Liver (tissue), 9 donors: Measurements from ENCODE around the gene PITHD1. TPM values are rescaled to one million over a fixed set of nuclear protein-coding genes. Genes with fewer than 3 reads are reported as not detected.

Source experiments
- DNase-seq: peaks from one replicate; pipeline ENCODE4 v3.0.0-alpha.2; 2017; ENCODE audit warnings: low spot score
- H3K27ac ChIP-seq, 2 donors: one replicate each; pipeline ENCODE4 v1.7.0; 2013; ENCODE audit warnings: inconsistent platforms in 2 of 2, low read length in 2 of 2, control low read depth in 1 of 2, low read depth in 1 of 2, mild to moderate bottlenecking in 1 of 2
- H3K27me3 ChIP-seq, 4 donors: one replicate each; pipeline versions ENCODE4 v1.6.1 to v1.7.0; 2013; ENCODE audit warnings: low read length in 3 of 4, inconsistent platforms in 1 of 4, mild to moderate bottlenecking in 1 of 4, moderate library complexity in 1 of 4; ENCODE audit not compliant: control insufficient read depth in 4 of 4, insufficient read depth in 4 of 4
- H3K36me3 ChIP-seq, 4 donors: one replicate each; pipeline versions ENCODE4 v1.6.1 to v1.7.0; 2013; ENCODE audit warnings: low read length in 3 of 4, mild to moderate bottlenecking in 3 of 4, low read depth in 1 of 4, moderate library complexity in 1 of 4; ENCODE audit not compliant: control insufficient read depth in 4 of 4, insufficient read depth in 3 of 4
- H3K4me1 ChIP-seq, 4 donors: one replicate each; pipeline versions ENCODE4 v1.6.1 to v1.7.0; 2013; ENCODE audit warnings: low read length in 3 of 4, mild to moderate bottlenecking in 3 of 4, moderate library complexity in 1 of 4; ENCODE audit not compliant: control insufficient read depth in 4 of 4, insufficient read depth in 4 of 4
- H3K4me3 ChIP-seq, 3 donors: one replicate each; pipeline versions ENCODE4 v1.6.1 to v1.7.0; 2013; ENCODE audit warnings: low read length in 3 of 3, control low read depth in 1 of 3, low read depth in 1 of 3, mild to moderate bottlenecking in 1 of 3
- H3K9ac ChIP-seq, 2 donors: one replicate each; pipeline ENCODE4 v1.7.0; 2013; ENCODE audit warnings: low read length in 2 of 2, mild to moderate bottlenecking in 2 of 2, moderate library complexity in 2 of 2, control low read depth in 1 of 2, low read depth in 1 of 2
- H3K9me3 ChIP-seq, 4 donors: one replicate each; pipeline versions ENCODE4 v1.6.1 to v1.7.0; 2013; ENCODE audit warnings: low read length in 3 of 4; ENCODE audit not compliant: control insufficient read depth in 4 of 4
- ATF3 ChIP-seq: IDR thresholded peaks from 2 replicates; pipeline ENCODE4 v1.6.1; 2016; ENCODE audit warnings: antibody characterized with exemption
- CTCF ChIP-seq: fragments of 150-350 bp; IDR thresholded peaks from 2 replicates; pipeline ENCODE4 v1.5.1; 2017; ENCODE audit warnings: improper control_type of control experiment, low read depth, low read length; ENCODE audit not compliant: missing input control
- FOXA1 ChIP-seq: IDR thresholded peaks from 2 replicates; pipeline ENCODE4 v1.6.1; 2016; ENCODE audit warnings: antibody characterized with exemption
- GABPA ChIP-seq, 2 donors: IDR thresholded peaks in 1 of 2; conservative IDR thresholded peaks in 1 of 2; 2 replicates each; pipeline ENCODE4 v1.6.1; 2016; ENCODE audit warnings: antibody characterized with exemption in 2 of 2, mild to moderate bottlenecking in 1 of 2, moderate library complexity in 1 of 2
- HNF4A ChIP-seq, 2 donors: conservative IDR thresholded peaks; 2 replicates each; pipeline ENCODE4 v1.6.1; 2016; ENCODE audit warnings: antibody characterized with exemption in 2 of 2, mild to moderate bottlenecking in 2 of 2
- JUND ChIP-seq, 2 donors: IDR thresholded peaks; 2 replicates each; pipeline ENCODE4 v1.6.1; 2016; ENCODE audit warnings: antibody characterized with exemption in 2 of 2
- RAD21 ChIP-seq, 2 donors: IDR thresholded peaks; 2 replicates each; pipeline ENCODE4 v1.6.1; 2016; ENCODE audit warnings: antibody characterized with exemption in 2 of 2, mild to moderate bottlenecking in 2 of 2
- REST ChIP-seq: IDR thresholded peaks from 2 replicates; pipeline ENCODE4 v1.6.1; 2016; ENCODE audit warnings: antibody characterized with exemption, mild to moderate bottlenecking
- RXRA ChIP-seq, 2 donors: IDR thresholded peaks; 2 replicates each; pipeline ENCODE4 v1.6.1; 2017 to 2018; ENCODE audit warnings: antibody characterized with exemption in 2 of 2, mild to moderate bottlenecking in 1 of 2
- TAF1 ChIP-seq: conservative IDR thresholded peaks from 2 replicates; pipeline ENCODE4 v1.6.1; 2016; ENCODE audit warnings: antibody characterized with exemption, mild to moderate bottlenecking
- YY1 ChIP-seq: IDR thresholded peaks from 2 replicates; pipeline ENCODE4 v1.6.1; 2016; ENCODE audit warnings: antibody characterized with exemption, mild to moderate bottlenecking
- WGBS: extraction: QIAGEN DNeasy Blood & Tissue Kit; methylation state at CpG from one replicate; pipeline ENCODE4 v1.1.7; 2013; 5-methylcytosine and 5-hydroxymethylcytosine counted together
- polyA plus RNA-seq, 2 donors: library from polyadenylated mRNA; stranded (reverse) in 1 of 2; unstranded in 1 of 2; fragments of 200-250 nt in 1 of 2; fragments of >200 nt in 1 of 2; fragmentation: Nextera tagmentation in 1 of 2; extraction: Ambion mirVana in 1 of 2; gene quantifications; one replicate each; pipeline versions ENCODE4 v1.2.1 to v1.2.3, GENCODE V29; 2013 to 2015
- total RNA-seq, 2 donors: library from RNA; depleted of rRNA; stranded (reverse); fragments of >200 nt; gene quantifications; one replicate each; pipeline ENCODE4 v1.2.3, GENCODE V29; 2014
- donor health status: healthy.
- donor health status: healthy.
- donor health status: healthy.
- donor health status: healthy.
- donor health status: healthy.

The PITHD1 gene
- total and polyA plus RNA-seq, 4 donors: 17.1 to 86.4 (median 24.8) TPM

GRCh38 chr1:23763041-23763577 lies 15.1 kb upstream of the PITHD1 start:
- Histone ChIP-seq H3K4me3 (no peak overlapping the region), H3K9ac (no peak overlapping the region), H3K9me3 (no peaks in the 10 kb centered on the region), H3K27me3 (no peaks in the 10 kb centered on the region), H3K4me1 (peaks cover 6 to 27% (median 15%) of the 10 kb centered on the region in 4 donors), H3K27ac (no peak overlapping the region), H3K36me3 (peaks cover 19 to 32% (median 28%) of the 10 kb centered on the region in 4 donors)
- TF ChIP-seq REST (no peak), RXRA (IDR thresholded peaks at IDR 0.05) (peak; percentile 27 to 41), YY1 (peak; percentile 61), FOXA1 (no peak), GABPA (IDR thresholded peaks at IDR 0.05 in 1 of 2, conservative IDR thresholded peaks at IDR 0.05 in 1 of 2) (no peak), ATF3 (no peak), RAD21 (IDR thresholded peaks at IDR 0.05) (no peak), HNF4A (conservative IDR thresholded peaks at IDR 0.05) (peak; percentile 54 to 56)
- 59% methylated on average over 7 of the region's 7 CpGs for WGBS
- DNase-seq: no peak

- H3K9me3 ChIP-seq: no peaks in the 10 kb centered on the region
- DNase-seq: no peak
- H3K4me3 ChIP-seq: no peak overlapping the region
- no peak overlapping the region for H3K9ac ChIP-seq
- 89% methylated on average over 5 of the region's 5 CpGs for WGBS
- peaks cover 0 to 26% (median 18%) of the 10 kb centered on the region in 4 donors for H3K4me1 ChIP-seq
- no peaks in the 10 kb centered on the region for H3K27me3 ChIP-seq
- no peak overlapping the region for H3K27ac ChIP-seq
- peaks cover 0 to 2% (median 2%) of the 10 kb centered on the region in 4 donors for H3K36me3 ChIP-seq
- no peak for TF ChIP-seq REST
- TF ChIP-seq HNF4A (conservative IDR thresholded peaks at IDR 0.05): no peak
- TF ChIP-seq GABPA (IDR thresholded peaks at IDR 0.05 in 1 of 2, conservative IDR thresholded peaks at IDR 0.05 in 1 of 2): no peak
- TF ChIP-seq JUND (IDR thresholded peaks at IDR 0.05): no peak
- no peak for TF ChIP-seq RXRA (IDR thresholded peaks at IDR 0.05)
- no peak for TF ChIP-seq FOXA1
- TF ChIP-seq RAD21 (IDR thresholded peaks at IDR 0.05): no peak
- TF ChIP-seq YY1: no peak
- TF ChIP-seq TAF1: no peak
- no peak for TF ChIP-seq CTCF
Measured at GRCh38 chr1:23768733-23769132, 9.5 kb upstream of the PITHD1 start.
